Jurkat, Clone E6-1 (cell line): ENCODE results near the gene S100A7.
"Not testable (repeated sequence)": the region's sequence is repeated elsewhere in the genome, so short reads cannot be mapped to it uniquely, and the experiment has no call there.

Source experiments
- DNase-seq: peaks from one replicate; pipeline ENCODE4 v3.0.0-alpha.2; 2011; ENCODE audit warnings: low read depth, low spot score
- H3K4me3 ChIP-seq: 2 replicates; pipeline ENCODE4 v1.5.1; 2011; ENCODE audit warnings: mild to moderate bottlenecking, low read length, control low read depth, moderate library complexity

S100A7 gene

DNA sequence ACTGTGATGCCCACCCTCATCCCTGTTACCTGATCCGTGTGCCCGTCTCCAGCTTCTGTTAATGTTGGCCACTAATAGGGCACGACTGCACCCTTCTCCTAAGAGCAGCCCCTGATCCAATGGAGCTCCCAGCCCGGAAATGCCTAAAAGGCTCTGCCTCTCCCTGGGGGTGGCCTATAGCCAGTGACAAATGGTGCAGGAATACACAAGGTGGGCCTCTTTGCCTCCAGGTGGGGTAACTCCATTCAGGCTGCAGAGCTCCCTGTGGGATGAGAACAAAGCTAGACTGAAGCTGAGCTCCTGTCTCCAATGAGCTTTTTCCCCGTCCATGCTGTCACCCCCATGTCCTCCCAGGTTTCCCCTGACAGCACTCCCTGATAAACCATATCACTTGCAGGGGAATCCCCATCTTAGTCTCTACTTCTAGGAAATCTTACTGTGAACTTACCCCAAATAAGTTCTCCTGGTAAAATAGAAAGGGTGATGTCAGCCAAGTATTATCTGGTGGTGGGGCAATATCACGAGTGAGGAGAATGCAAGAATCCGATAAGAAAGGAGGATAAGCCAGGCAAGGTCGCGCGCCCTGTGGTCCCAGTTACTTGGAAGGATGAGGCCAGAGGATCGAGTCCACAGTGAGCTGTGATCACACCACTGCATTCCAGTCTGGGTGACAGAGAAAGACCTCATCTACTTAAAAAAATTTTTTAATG is 25.6 kb downstream of the S100A7 start:
- no peak overlapping the region for H3K4me3 ChIP-seq
- no peak for DNase-seq

DNA sequence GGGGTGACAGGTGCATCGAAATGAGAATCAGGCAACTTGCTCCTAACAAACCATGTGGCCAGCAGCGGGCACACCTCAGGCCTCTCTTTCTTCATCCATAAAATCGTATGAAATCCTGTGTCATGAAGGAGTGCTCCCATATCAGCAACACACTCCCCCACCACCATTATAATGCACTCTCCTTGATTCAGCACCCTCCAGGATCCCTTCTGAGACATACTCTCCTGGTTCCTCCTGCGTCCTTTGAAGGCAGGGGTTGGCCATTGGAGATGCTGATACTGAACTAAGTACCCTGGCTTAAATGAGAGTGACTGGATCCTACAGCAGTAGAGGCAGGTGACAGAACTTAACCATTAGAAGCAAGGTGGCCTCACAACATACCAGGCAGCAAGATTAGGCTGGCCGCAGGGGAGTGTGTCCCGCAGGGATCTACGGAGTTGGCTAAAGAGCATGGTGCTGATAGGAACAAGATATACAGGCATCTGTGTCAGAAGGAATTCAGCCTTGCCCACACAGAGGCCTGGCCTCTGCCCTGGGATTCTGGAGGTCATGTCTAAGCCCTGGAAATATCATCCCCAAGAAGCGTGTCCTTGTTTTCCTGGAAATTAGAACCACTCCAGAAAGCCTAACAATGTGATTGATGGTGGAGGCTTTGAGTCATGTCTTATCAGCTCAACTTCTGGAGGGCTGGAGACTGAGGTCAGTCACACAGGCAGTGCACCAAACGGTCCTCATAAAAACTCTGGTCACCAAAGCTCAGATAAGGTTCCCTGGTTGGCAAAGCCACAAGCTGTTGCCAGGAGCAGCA is 27.4 kb downstream of the S100A7 start:
- DNase-seq = no peak
- H3K4me3 ChIP-seq = no peak overlapping the region

DNA sequence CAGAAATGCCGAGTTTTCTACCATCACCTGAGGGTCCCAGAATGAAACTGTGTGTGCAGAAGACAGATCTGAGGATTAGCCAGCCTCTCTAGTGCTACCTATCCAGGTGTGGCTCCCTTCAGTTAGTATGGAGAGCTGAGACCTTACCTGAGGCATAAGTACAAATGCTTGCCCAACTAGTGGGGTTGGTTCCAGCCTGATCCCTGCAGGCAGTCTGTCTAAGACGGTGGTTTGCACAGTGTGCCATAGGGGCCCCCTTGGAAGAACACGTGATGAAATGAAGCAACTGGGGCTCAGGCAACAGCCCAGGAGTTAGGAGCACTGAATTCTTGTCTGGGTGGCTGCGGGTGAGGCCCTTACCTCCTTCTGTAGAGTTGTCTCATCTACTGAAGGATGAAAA is 28.5 kb downstream of the S100A7 start:
- no peak overlapping the region for H3K4me3 ChIP-seq
- no peak for DNase-seq

DNA sequence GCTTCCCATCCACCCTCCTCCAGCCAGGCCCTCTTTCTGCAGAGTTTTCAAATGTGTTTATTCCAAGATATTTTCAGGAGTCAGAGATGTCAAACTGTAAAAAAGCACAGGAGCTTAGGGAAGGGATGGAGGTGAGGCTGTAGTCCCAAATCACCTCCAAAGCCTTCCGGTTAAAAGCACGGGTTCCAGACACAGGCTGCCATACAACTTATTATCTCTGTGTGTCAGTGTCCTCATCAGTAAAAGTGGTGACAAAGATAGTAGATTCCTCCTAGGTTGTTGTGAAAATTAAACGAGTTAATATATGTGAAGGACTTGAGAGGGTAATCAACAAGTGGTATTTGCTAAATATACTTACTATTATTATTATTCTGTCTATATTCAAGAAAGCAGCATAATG is 29.0 kb downstream of the S100A7 start:
- DNase-seq = no peak
- H3K4me3 ChIP-seq = no peak overlapping the region

DNA sequence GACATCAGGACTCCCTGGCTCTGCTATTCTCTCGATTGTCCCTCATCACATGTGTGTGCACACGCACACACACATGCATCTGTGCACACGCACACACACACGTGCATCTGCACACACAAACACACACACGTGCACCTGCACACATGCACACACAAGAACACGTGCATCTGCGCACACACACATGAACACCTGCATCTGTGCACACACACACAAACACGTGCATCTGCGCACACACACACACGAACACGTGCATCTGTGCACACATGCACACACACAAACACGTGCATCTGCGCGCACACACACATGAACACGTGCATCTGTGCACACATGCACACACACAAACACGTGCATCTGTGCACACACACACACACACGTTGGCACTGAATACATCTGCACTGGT is 29.4 kb downstream of the S100A7 start:
- no peak for DNase-seq
- H3K4me3 ChIP-seq = no peak overlapping the region

DNA sequence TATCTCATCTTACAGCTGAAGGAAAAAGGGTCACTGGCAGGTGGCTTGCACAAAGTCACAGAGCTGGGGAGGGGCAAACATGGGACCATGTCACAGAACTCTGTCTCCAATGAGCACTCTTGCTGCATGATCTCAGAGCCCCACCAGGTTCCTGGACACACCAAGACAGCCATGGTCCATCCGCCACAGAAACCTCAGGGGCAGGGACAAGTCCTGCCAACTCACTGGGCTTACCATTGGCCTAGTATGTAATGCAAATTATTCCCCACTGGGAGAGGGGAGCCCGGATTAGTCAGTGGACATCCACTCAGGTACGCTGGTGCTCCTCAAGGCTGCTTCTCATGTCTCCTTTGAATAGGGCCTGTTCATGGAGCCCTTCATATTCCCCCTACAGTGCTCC is 29.9 kb downstream of the S100A7 start:
- H3K4me3 ChIP-seq = no peak overlapping the region
- no peak for DNase-seq

DNA sequence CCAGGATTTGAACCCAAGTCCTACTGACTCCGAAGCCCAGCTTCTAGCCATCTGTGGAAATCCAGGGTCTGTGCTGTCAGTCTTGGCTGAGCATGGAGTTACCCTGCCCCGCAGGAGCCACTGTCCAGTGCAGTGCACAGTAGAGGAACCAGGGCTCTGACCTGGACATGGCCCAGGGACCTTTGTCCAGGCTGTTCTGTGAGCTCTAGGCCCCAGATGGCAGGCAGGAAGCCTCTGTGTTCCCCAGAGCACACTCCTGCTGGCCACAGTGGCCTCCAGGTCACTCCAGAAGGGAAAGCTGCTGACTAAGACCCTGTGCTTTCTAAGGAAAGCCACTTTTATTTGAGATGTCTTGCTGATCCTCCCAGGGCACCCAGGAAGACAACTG is 30.3 kb downstream of the S100A7 start:
- H3K4me3 ChIP-seq = no peak overlapping the region
- DNase-seq = no peak

DNA sequence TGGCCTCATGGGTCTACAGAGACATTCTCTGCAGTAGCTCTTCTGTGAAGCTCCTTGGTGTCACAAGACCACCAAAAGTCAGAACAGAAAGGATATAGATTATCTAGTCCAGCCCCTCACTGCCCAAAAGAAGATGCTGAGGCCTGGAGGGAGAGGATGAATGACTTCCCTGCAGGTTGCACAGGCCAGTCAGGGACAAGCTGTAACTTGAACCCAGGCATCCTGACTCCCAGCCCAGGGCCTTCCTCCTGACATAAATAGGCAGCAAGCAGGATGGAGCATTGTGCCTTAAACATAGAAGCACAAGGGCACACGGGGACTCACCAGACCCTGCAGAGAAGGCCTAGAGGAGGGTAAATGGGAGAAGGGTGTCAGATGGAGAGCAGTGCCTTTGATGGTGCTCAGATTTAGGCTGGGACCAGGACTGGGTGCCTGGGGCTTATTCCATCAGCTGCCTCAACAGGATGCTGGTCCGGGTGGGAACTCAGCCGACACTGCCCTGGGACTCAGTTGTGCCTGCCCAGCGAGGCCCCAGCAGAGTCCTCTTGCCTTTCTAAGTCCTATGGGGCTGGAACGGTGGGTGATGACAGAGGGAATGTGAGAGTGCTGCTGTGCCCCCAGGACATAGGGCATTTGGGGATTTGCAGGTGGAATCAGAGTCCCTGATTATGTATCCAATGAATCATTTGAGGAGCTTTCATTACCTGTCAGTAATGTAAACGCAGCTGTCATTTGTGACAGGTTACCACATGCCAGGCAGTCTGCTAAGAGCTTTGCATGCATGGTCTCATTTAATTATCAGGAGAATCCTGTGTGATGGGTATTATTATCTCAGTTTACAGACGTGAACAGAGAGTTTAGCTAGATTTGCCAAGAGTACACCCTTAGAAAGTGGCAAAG is 30.9 kb downstream of the S100A7 start:
- no peak for DNase-seq
- H3K4me3 ChIP-seq = no peak overlapping the region

DNA sequence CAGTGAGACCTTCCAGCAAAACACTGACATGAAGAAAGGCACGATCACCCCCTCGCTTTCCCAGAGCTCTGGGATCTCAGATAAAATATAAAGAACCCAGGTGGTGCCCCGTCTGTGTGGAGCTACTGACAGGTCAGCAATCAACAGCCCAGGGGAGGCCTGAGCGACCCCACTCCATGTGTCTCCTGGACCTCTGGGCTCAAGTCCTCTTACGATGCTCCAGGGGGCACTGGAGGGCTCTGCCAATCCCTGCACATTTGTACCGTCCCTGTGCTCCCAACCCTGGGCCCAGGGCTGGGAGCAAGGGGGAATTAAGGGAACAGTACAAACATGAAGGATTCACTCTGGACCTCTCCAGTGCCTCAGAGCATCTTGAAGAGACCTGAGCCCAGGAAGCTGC is 31.7 kb downstream of the S100A7 start:
- H3K4me3 ChIP-seq = no peak overlapping the region
- DNase-seq = no peak

DNA sequence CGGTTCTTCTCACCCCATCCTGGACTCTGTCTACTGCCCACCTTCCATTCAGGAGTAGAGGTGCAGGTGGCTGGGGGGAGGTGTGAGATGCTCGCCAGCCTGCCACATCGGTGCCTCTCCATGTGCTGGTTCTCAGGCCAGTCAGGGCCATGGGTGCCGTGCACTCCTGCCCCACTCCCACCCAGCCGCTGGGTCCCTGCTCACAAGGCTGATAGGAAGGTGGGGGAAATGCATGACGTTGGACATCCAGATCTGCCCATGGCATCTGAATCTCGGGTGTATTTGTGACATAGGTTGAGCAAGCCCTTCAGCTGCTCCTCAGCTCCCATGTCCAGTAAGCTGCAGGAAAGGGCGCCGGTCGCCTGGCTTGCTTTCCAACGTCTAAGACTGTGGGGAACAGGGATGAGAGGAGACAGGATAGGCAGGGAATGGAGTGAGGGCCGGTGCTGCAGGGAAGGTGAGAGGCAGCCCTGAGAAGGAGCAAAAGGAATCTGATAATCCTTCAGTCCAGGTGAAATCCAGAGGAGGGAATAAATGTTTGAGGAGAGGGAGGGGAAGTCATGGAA is 32.3 kb downstream of the S100A7 start:
- DNase-seq = no peak

DNA sequence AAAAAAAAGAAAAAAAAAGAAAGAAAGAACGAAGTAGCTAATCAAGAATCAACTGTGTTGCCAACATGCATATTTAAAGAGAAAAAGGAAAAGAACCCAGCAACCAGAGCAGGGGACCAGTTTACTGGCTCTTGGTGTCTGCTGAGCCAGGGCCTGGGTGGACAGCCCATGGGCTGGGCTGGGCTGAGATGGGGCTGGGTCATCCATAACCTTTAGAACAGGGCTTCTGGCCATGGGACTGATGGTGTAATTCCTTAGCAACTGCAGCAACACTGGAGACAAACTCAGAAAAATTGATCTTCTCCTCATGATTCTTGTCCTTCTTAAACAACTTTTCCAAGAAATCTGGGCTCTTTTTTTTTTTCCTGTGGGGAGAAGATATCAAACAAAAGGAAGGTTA is 33.6 kb downstream of the S100A7 start:
- H3K4me3 ChIP-seq = no peak overlapping the region
- no peak for DNase-seq

More for the DNA sequence above, 32.3 kb downstream of the S100A7 start:
- H3K4me3 ChIP-seq = no peak overlapping the region

DNA sequence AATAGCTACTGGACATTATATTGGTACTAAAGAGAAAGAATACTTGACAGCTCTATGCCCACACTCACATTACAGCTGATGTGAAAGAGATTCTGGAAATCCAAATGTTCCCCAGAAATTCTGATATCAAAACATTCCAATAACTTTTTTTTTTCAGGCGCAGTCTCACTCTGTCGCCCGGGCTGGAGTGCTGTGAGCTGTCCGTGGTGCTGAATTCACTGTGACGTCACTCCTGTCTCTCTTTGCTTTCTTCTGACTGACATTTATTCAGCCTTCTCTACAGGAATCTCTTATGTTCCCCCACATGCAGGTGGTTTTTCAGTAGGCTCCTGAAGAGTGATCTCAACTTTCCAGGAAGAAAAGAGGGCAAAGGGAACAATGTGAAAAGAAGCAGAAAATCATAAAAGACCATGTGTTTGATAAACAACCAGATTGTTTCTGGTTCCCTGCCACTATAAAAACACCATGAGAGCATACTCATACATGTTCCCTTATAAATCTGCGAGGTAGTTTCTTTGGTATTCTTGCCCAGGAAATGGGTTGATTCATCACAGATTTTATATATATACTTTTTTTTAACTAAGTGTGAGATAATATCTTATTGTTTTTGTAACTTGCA is 37.9 kb downstream of the S100A7 start:
- DNase-seq = peak; percentile 62
- no peak overlapping the region for H3K4me3 ChIP-seq

DNA sequence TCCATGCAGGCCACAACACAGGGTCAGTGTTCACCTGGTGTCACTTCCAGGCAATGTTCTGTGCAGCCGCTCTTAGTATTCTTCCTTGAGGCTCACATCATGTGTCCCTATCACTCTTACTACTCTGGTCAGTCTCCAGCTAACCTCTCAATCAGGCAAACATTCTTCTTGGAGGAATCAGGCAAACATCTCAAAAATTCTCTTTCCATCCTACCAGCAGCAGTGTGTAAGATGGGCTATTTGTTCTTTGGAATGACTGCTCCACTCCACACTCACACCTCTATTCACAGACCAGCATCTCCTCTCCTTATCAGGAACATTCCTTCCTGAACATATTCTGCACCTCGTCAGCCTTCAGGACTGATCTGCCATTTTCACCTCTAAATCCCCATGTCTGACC is 40.1 kb downstream of the S100A7 start:
- H3K4me3 ChIP-seq = no peak overlapping the region
- no peak for DNase-seq

DNA sequence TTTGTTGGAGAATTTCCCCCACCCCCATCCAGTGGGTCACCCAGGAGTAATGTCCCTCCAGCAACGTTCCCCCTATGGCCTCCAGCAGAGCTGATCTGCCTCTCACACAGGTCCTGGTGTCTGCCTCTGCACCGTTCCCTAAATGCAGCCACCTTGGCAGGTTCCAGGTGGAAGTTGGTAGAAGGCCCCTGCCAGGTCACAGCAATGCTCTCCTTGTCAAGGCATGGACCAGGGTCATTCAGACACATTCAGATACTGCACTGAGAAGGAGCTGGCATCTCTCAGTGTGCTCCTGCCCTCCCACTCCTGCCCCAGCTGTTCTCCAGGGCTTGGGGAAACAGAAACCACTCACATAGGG is 41.0 kb downstream of the S100A7 start:
- DNase-seq, H3K4me3 ChIP-seq: not testable (repeated sequence)

DNA sequence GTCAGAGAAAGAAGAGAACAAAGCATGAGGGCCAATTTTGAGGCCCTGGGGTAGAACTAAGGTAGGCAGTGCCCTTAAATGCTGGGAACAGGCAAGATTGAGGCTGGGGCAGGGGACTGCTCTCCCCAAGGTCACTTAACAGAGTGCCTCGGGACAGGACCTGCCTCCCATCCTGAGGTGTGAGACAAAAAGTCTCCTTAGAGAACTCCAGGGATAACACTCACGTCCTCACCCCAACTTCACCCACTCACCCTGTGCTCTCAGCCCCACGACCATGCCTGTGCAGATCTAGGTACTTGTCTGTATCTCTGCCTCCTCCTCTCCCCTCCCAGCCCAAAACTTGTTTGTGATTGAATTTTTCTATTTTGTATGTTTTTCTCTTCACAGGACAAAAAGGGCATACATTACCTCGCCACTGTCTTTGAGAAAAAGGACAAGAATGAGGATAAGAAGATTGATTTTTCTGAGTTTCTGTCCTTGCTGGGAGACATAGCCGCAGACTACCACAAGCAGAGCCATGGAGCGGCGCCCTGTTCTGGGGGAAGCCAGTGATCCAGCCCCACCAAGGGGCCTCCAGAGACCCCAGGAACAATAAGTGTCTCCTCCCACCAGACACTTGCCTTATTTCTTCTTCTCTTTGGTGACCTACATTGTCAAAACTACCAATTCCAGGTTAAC is 41.6 kb downstream of the S100A7 start:
- not testable (repeated sequence) for DNase-seq, H3K4me3 ChIP-seq

DNA sequence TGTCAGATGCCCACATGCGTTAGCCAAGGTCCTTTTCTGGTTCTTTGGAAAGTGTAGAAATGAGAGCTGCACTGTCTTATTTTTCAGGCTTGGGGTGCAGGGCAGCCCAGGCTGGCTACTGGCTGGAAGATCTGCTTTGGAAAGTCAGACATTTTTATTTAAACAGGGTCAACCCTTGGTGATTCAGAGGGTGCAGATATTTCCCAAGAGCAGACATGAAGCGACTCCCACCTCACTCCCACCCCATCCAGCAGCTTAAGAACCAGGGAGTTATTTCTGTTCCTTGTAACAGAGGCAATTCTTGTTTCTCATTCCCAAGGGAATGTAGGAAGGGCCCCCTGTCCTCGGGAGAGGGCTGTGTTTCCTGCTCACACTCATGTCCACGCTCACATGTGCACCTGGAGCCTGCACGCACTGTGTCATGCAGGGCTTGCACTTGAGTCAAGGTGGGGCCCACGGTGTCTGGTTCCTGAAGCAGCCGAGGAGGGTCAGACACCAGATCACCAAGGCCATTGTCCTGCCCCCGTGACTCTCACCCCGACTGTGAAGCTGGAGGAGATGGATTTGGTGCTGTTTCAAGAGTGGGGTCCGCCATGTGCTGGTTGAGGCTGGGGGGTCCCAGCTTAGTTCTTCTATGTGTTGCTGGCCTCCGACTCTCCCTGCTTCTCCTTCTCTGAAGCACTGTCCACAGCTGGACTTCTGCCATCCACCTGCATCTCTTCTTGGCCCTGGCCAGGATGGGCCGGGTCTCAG is 43.1 kb downstream of the S100A7 start:
- DNase-seq = no peak

DNA sequence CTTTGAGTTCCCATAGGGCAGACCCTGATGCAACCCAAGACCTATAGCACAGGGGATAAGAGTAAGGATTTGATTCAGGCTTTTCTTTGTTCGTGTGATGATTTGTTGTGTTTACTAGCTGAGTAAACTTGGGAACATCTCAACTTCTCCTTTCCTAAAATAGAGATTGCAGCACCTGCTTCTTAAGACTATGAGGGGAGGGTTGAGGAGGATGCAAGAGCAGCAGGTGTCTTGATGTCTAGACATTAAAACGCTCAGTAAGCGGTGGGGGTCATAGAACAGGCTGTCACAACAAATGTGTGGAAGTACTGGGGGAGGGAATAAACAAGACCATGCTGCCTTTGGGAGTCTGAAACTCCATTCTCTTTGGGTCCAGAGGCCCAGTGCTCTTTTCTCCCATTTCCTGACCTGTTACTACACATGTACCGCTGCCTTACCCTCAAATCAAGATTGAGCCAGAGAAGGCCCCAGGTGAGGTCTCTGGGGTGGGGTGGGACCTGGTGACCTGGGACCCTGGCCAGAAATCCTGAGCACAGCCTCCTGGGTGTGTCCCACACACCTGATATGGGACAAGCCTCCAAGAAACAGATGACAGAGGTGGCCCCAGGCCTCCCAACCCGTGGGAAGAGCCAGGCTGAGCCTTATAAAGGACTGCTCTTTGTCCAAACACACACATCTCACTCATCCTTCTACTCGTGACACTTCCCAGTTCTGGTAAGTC is 44.4 kb downstream of the S100A7 start, which contains the start of gene S100A7A:
TSS of gene S100A7A (plus strand) at position 671 of the 721 bp plus-strand sequence. CDS start 1,563 bp downstream, outside the sequence.
- H3K4me3 ChIP-seq = no peak within 1 kb of the TSS
- DNase-seq = no peak

More for the DNA sequence above, 43.1 kb downstream of the S100A7 start:
- H3K4me3 ChIP-seq = no peak overlapping the region
